K562 (cell line): ENCODE measurements around the gene NPM3. TPM values are rescaled to one million over a fixed set of nuclear protein-coding genes. Genes with fewer than 3 reads are reported as not detected.

Experiments used
- ATAC-seq: fragments of 200-7000 bp; cut with Tn5 transposase; 3 replicates; pipeline ENCODE4 v1.9.1; 2020; ENCODE audit warnings: moderate library complexity
- BruUV-seq: library from RNA; stranded (reverse); fragments of 400-500 nt; replicated peaks from 2 replicates; lab custom pipeline; 2021; lab: Mats Ljungman, UMichigan
- CTCF ChIA-PET: fragments of 300-600 bp; formaldehyde crosslinking; extraction: SDS; loops from one replicate; lab custom pipeline; 2021; ENCODE audit warnings: low intra/inter-chr PET ratio; lab: Yijun Ruan, JAX
- POLR2A ChIA-PET: fragments of 300-600, 350-650 bp; sonication (Branson Sonifier 250); formaldehyde crosslinking; extraction: SDS; loops from one replicate; lab custom pipeline; 2021; ENCODE audit warnings: antibody characterized with exemption, inconsistent platforms; lab: Yijun Ruan, JAX
- DNase-seq, 4 experiments: peaks; one replicate each; pipeline versions ENCODE4 v3.0.0 to v3.0.0-alpha.2; 2011 to 2018; ENCODE audit warnings: low spot score in 3 of 4, mixed read lengths in 3 of 4; ENCODE audit errors: extremely low read depth in 1 of 4
- FAIRE-seq: peaks from 2 replicates; lab custom pipeline; 2011; peaks lifted over from hg19 to GRCh38; lab: Jason Lieb, UNC
- H2AFZ ChIP-seq: 2 replicates; pipeline ENCODE4 v1.6.0; 2011; ENCODE audit warnings: low read depth, low read length, control low read depth, inconsistent platforms
- H3K27ac ChIP-seq: fragments of 200-600 bp; 3 replicates; pipeline ENCODE4 v1.8.0; 2011; ENCODE audit warnings: low read depth, mild to moderate bottlenecking, control low read depth, inconsistent platforms, low read length, moderate library complexity, mixed read lengths; ENCODE audit errors: extremely low read depth
- H3K27me3 ChIP-seq, 2 experiments: fragments of 300-600 bp in 1 of 2; 2 replicates in 1 of 2; 3 replicates in 1 of 2; pipeline versions ENCODE4 v1.6.0 to v1.8.0; 2011; ENCODE audit warnings: inconsistent platforms in 2 of 2, low read length in 2 of 2, mild to moderate bottlenecking in 1 of 2, mixed read lengths in 1 of 2, moderate library complexity in 1 of 2; ENCODE audit not compliant: control insufficient read depth in 2 of 2, insufficient read depth in 2 of 2
- H3K36me3 ChIP-seq: fragments of 300-600 bp; 3 replicates; pipeline ENCODE4 v1.8.0; 2011; ENCODE audit warnings: mild to moderate bottlenecking, low read length, inconsistent platforms; ENCODE audit not compliant: control insufficient read depth, insufficient read depth
- H3K4me1 ChIP-seq, 2 experiments: fragments of 200-600 bp in 1 of 2; replicated peaks in 1 of 2; 2 replicates in 1 of 2; 3 replicates in 1 of 2; pipeline versions ENCODE4 v1.5.1 to v1.8.0; 2011; ENCODE audit warnings: inconsistent platforms in 2 of 2, low read length in 2 of 2, mild to moderate bottlenecking in 1 of 2, mixed read lengths in 1 of 2, moderate library complexity in 1 of 2; ENCODE audit not compliant: control insufficient read depth in 2 of 2, insufficient read depth in 2 of 2
- H3K4me2 ChIP-seq: 2 replicates; pipeline ENCODE4 v1.6.1; 2011; ENCODE audit warnings: low read length, control low read depth, inconsistent platforms, mixed read lengths; ENCODE audit not compliant: insufficient read depth
- H3K4me3 ChIP-seq: fragments of 200-600 bp; sonication (generic), shearing (Covaris generic); 2 replicates; pipeline ENCODE4 v1.5.1; 2016; ENCODE audit warnings: control low read depth, inconsistent platforms
- H3K79me2 ChIP-seq: fragments of 200-600 bp; 3 replicates; pipeline ENCODE4 v1.8.0; 2011; ENCODE audit warnings: low read length, inconsistent platforms; ENCODE audit not compliant: control insufficient read depth, insufficient read depth
- H3K9ac ChIP-seq, 2 experiments: 2 replicates each; pipeline versions ENCODE4 v1.6.0 to v1.6.1; 2011; ENCODE audit warnings: low read depth in 2 of 2, low read length in 2 of 2, control low read depth in 1 of 2, inconsistent platforms in 1 of 2, mild to moderate bottlenecking in 1 of 2, mixed read lengths in 1 of 2; ENCODE audit not compliant: insufficient read depth in 1 of 2
- H3K9me1 ChIP-seq: one replicate; pipeline ENCODE4 v1.6.0; 2011; ENCODE audit warnings: inconsistent platforms, mild to moderate bottlenecking, low read length, moderate library complexity; ENCODE audit not compliant: control insufficient read depth, insufficient read depth
- H3K9me3 ChIP-seq: replicated peaks from 2 replicates; pipeline ENCODE4 v1.5.1; 2011; ENCODE audit warnings: low read depth, low read length, inconsistent platforms; ENCODE audit not compliant: control insufficient read depth, insufficient read depth
- H4K20me1 ChIP-seq: replicated peaks from 2 replicates; pipeline ENCODE4 v1.6.1; 2011; ENCODE audit warnings: low read length, inconsistent platforms, mixed read lengths; ENCODE audit not compliant: control insufficient read depth, insufficient read depth
- EGR1 ChIP-seq: fragments of 450-650 bp; conservative IDR thresholded peaks from 2 replicates; pipeline ENCODE4 v1.6.1; 2017; ENCODE audit warnings: mild to moderate bottlenecking
- HMBOX1 ChIP-seq: sonication (generic); IDR thresholded peaks from 2 replicates; pipeline ENCODE4 v1.6.1; 2016
- HMGN3 ChIP-seq: IDR thresholded peaks from 2 replicates; pipeline ENCODE4 v1.6.1; 2011; ENCODE audit warnings: borderline replicate concordance, low read depth, mild to moderate bottlenecking, mixed read lengths, low read length; ENCODE audit not compliant: insufficient read length; ENCODE audit errors: extremely low read depth
- ILF3 ChIP-seq: fragments of 450-650 bp; IDR thresholded peaks from 2 replicates; pipeline ENCODE4 v1.6.1; 2018; ENCODE audit warnings: antibody characterized with exemption, mild to moderate bottlenecking, moderate library complexity, borderline replicate concordance
- MYNN ChIP-seq, 2 experiments: sonication (generic); formaldehyde crosslinking in 1 of 2; IDR thresholded peaks; 2 replicates each; pipeline versions ENCODE4 v1.5.0 to v1.6.1; 2016 to 2020; ENCODE audit warnings: antibody characterized with exemption in 1 of 2, missing genetic modification reagents in 1 of 2
- NFIC ChIP-seq: fragments of 450-650 bp; IDR thresholded peaks from 2 replicates; pipeline ENCODE4 v1.6.1; 2017; ENCODE audit warnings: mild to moderate bottlenecking, inconsistent platforms
- POLR2A ChIP-seq: fragments of 450-650 bp; conservative IDR thresholded peaks from 2 replicates; pipeline ENCODE4 v1.6.1; 2016
- PTTG1 ChIP-seq: fragments of 450-650 bp; IDR thresholded peaks from 2 replicates; pipeline ENCODE4 v1.6.1; 2016; ENCODE audit warnings: low read depth, mild to moderate bottlenecking, missing genetic modification characterization, missing compliant biosample characterization
- SMARCE1 ChIP-seq: fragments of 450-650 bp; IDR thresholded peaks from 2 replicates; pipeline ENCODE4 v1.7.1; 2016; ENCODE audit warnings: mild to moderate bottlenecking
- TAL1 ChIP-seq: fragments of 450-650 bp; IDR thresholded peaks from 2 replicates; pipeline ENCODE4 v1.6.1; 2016; ENCODE audit warnings: mild to moderate bottlenecking
- VEZF1 ChIP-seq: fragments of 200-800 bp; sonication (Bioruptor generic); IDR thresholded peaks from 2 replicates; pipeline ENCODE4 v1.6.1; 2017; ENCODE audit warnings: missing genetic modification characterization, missing compliant biosample characterization
- ZC3H11A ChIP-seq: IDR thresholded peaks from 2 replicates; pipeline ENCODE4 v1.6.1; 2012; ENCODE audit warnings: low read depth, low read length, improper control_type of control experiment
- ZNF197 ChIP-seq: fragments of 200-800 bp; sonication (Bioruptor generic); IDR thresholded peaks from 2 replicates; pipeline ENCODE4 v1.6.1; 2016; ENCODE audit warnings: low read depth, missing genetic modification characterization, missing compliant biosample characterization
- ZNF324 ChIP-seq: fragments of 250-450 bp; sonication (Bioruptor Pico); IDR thresholded peaks from 2 replicates; pipeline ENCODE4 v1.4.0; 2020; ENCODE audit warnings: mild to moderate bottlenecking
- ZNF436 ChIP-seq: fragments of 250-450, 450-650 bp; sonication (Bioruptor Pico); formaldehyde crosslinking; IDR thresholded peaks from 2 replicates; pipeline ENCODE4 v1.7.0; 2020; ENCODE audit warnings: mild to moderate bottlenecking
- ZNF780A ChIP-seq: fragments of 250-450 bp; sonication (Bioruptor Pico); IDR thresholded peaks from 2 replicates; pipeline ENCODE4 v1.5.0; 2021; ENCODE audit warnings: mild to moderate bottlenecking
- WGBS: fragments of 100-300 bp; shearing (Covaris generic); methylation state at CpG from one replicate; pipeline ENCODE4 v1.1.6; 2016; ENCODE audit warnings: low coverage, mixed read lengths; ENCODE audit not compliant: insufficient coverage; ENCODE audit errors: missing lambda C conversion rate; 5-methylcytosine and 5-hydroxymethylcytosine counted together
- in situ Hi-C: fragments of 300-500 bp; cut with MboI; formaldehyde crosslinking; loops from 4 replicates; pipeline ENCODE4 v1.15.0; 2018; ENCODE audit warnings: inconsistent platforms, mixed read lengths
- intact Hi-C: fragments of 100-400 bp; cut with micrococcal nuclease; formaldehyde crosslinking; loops from 2 replicates; pipeline ENCODE4 v1.14.2; 2022
- polyA plus RNA-seq, 8 experiments: library from polyadenylated mRNA; depleted of rRNA in 4 of 8; stranded (reverse) in 5 of 8; unstranded in 3 of 8; fragments of >200 nt; fragmentation: Nextera tagmentation in 2 of 8; fragmentation: Illumina TruSeq in 1 of 8; extraction: Ambion mirVana in 2 of 8; extraction: Trizol in 1 of 8; gene quantifications; 2 replicates each; pipeline versions ENCODE4 v1.2.1 to v1.2.3, GENCODE V29; 2011 to 2014; ENCODE audit warnings: inconsistent platforms in 1 of 8, missing spikeins in 1 of 8
- total RNA-seq, 7 experiments: library from RNA; depleted of rRNA in 6 of 7; stranded (reverse); fragments of >200 nt in 6 of 7; fragmentation: Illumina TruSeq in 2 of 7; extraction: Trizol in 2 of 7; gene quantifications; 2 replicates each; pipeline versions ENCODE4 v1.2.1 to v1.2.3, GENCODE V29; 2011 to 2021; ENCODE audit warnings: low replicate concordance in 1 of 7
- TF ChIP-seq, protein P1 (sequence below): fragments of 450-650 bp; formaldehyde crosslinking; IDR thresholded peaks from 2 replicates; pipeline ENCODE4 v1.4.0; 2020; ENCODE audit warnings: mild to moderate bottlenecking, moderate library complexity
- TF ChIP-seq, protein P2 (sequence below): IDR thresholded peaks from 2 replicates; pipeline ENCODE4 v1.6.1; 2014; ENCODE audit warnings: antibody characterized with exemption

Gene NPM3
- total and polyA plus RNA-seq, 9 of the 15 experiments (the other 6 are each of a cell fraction or from before 2014, with no cell fraction given) = 15.2 to 239 (median 114) TPM

GRCh38 chr10:101783736-101784118 lies 481 bp upstream of the NPM3 start:
- no peaks in the 10 kb centered on the region for H3K27me3 ChIP-seq
- peak; percentile 60 for FAIRE-seq
- peak overlapping the region; percentile 86 for H2AFZ ChIP-seq
- peak overlapping the region; percentile 65 for H3K27ac ChIP-seq
- WGBS = 16% methylated on average over 10 of the region's 10 CpGs
- peak overlapping the region; percentile 81 for H3K4me2 ChIP-seq
- peak in 1 of 4 experiments; percentile 16 for DNase-seq
- peaks cover 58% of the 10 kb centered on the region for H3K36me3 ChIP-seq
- CTCF ChIA-PET = interaction anchor here (1.1 kb wide), 1 partner anchor 181 kb away, joined by 5 read pairs; no protein-coding TSS in a partner anchor
- intact Hi-C loops = loop anchor here (5.0 kb wide), 2 partner anchors 289 to 571 kb away; no protein-coding TSS in a partner anchor
- POLR2A ChIA-PET = interaction anchor here (0.7 to 3.2 kb wide), 7 partner anchors 12 to 181 kb away, joined by 3 to 34 read pairs (median 4); no protein-coding TSS in a partner anchor
- peaks cover 14 to 40% of the 10 kb centered on the region in 2 experiments for H3K4me1 ChIP-seq
- peaks cover 8% of the 10 kb centered on the region; the same call in 1 of the 2 replicates for H4K20me1 ChIP-seq
- BruUV-seq = TSS peak; percentile 94
- peak overlapping the region; percentile 81 to 92 for H3K9ac ChIP-seq
- H3K9me3 ChIP-seq = no peaks in the 10 kb centered on the region
- in situ Hi-C loops = loop anchor here (5.0 kb wide), 1 partner anchor 176 kb away; no protein-coding TSS in a partner anchor
- no peaks in the 10 kb centered on the region for H3K9me1 ChIP-seq
- peak; percentile 34 for ATAC-seq
- peaks cover 21% of the 10 kb centered on the region for H3K79me2 ChIP-seq
- H3K4me3 ChIP-seq = peak overlapping the region; percentile 73
- peak; percentile 91 for TF ChIP-seq HMBOX1
- TF ChIP-seq ZNF780A (CRISPR knock-in tag) = no peak
- TF ChIP-seq PTTG1 = no peak
- peak; percentile 65 for TF ChIP-seq EGR1
- TF ChIP-seq, protein P1, sequence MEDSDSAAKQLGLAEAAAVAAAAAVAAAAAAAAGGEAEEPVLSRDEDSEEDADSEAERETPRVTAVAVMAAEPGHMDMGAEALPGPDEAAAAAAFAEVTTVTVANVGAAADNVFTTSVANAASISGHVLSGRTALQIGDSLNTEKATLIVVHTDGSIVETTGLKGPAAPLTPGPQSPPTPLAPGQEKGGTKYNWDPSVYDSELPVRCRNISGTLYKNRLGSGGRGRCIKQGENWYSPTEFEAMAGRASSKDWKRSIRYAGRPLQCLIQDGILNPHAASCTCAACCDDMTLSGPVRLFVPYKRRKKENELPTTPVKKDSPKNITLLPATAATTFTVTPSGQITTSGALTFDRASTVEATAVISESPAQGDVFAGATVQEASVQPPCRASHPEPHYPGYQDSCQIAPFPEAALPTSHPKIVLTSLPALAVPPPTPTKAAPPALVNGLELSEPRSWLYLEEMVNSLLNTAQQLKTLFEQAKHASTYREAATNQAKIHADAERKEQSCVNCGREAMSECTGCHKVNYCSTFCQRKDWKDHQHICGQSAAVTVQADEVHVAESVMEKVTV (CRISPR knock-in tag) = peak; percentile 5; the same call in 1 of the 2 replicates
- TF ChIP-seq HMGN3 = no peak
- no peak for TF ChIP-seq ZC3H11A
- TF ChIP-seq ZNF324 (CRISPR knock-in tag) = 0 out of 2 replicates have a peak, but pooled peaks have one; percentile 7
- peak; percentile 3; the same call in 1 of the 2 replicates for TF ChIP-seq POLR2A
- TF ChIP-seq VEZF1 = peak; percentile 17; the same call in 1 of the 2 replicates
- TF ChIP-seq, protein P2, sequence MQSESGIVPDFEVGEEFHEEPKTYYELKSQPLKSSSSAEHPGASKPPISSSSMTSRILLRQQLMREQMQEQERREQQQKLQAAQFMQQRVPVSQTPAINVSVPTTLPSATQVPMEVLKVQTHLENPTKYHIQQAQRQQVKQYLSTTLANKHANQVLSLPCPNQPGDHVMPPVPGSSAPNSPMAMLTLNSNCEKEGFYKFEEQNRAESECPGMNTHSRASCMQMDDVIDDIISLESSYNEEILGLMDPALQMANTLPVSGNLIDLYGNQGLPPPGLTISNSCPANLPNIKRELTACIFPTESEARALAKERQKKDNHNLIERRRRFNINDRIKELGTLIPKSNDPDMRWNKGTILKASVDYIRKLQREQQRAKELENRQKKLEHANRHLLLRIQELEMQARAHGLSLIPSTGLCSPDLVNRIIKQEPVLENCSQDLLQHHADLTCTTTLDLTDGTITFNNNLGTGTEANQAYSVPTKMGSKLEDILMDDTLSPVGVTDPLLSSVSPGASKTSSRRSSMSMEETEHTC = no peak
- TF ChIP-seq TAL1 = no peak
- no peak for TF ChIP-seq NFIC
- no peak for TF ChIP-seq SMARCE1
- TF ChIP-seq MYNN (IDR thresholded peaks at IDR 0.05) = peak; percentile 27; the same call in 1 of the 2 replicates
- TF ChIP-seq MYNN (CRISPR knock-in tag; IDR thresholded peaks at IDR 0.05) = no peak
- TF ChIP-seq ZNF436 (CRISPR knock-in tag) = peak; percentile 45; the same call in 1 of the 2 replicates
- TF ChIP-seq ILF3 = peak; percentile 72; the same call in 1 of the 2 replicates
- TF ChIP-seq ZNF197 (CRISPR knock-in tag) = no peak
